Peyer's patch (tissue), 4 donors: ENCODE results near the gene TAF11L10. TPM values are rescaled to one million over a fixed set of nuclear protein-coding genes. Genes with fewer than 3 reads are reported as not detected.
"Not testable (repeated sequence)": the region's sequence is repeated elsewhere in the genome, so short reads cannot be mapped to it uniquely, and the experiment has no call there.

Experiments used
- DNase-seq, 3 donors: peaks; one replicate each; pipeline ENCODE4 v3.0.0-alpha.2; 2017 to 2019
- H3K27ac ChIP-seq, 4 donors: fragments of 200-600 bp; sonication (generic); one replicate each; pipeline ENCODE4 v1.5.1; 2016 to 2019
- H3K27me3 ChIP-seq, 2 donors: fragments of 200-600 bp; sonication (generic); one replicate each; pipeline ENCODE4 v1.5.1; 2019
- H3K36me3 ChIP-seq, 3 donors: fragments of 200-600 bp; sonication (generic); one replicate each; pipeline ENCODE4 v1.5.1; 2016 to 2019
- H3K4me1 ChIP-seq, 4 donors: fragments of 200-600 bp; sonication (generic); one replicate each; pipeline ENCODE4 v1.5.1; 2016 to 2019
- H3K4me3 ChIP-seq, 4 donors: fragments of 200-600 bp; sonication (generic); 1 replicate in 3 of 4; 2 replicates in 1 of 4; pipeline ENCODE4 v1.5.1; 2016 to 2019; ENCODE audit warnings: mild to moderate bottlenecking in 1 of 4
- H3K9me3 ChIP-seq, 4 donors: fragments of 200-600 bp; sonication (generic); one replicate each; pipeline ENCODE4 v1.5.1; 2016 to 2019; ENCODE audit warnings: mild to moderate bottlenecking in 1 of 4
- POLR2A ChIP-seq, 2 donors: fragments of 450-650 bp; IDR thresholded peaks; one replicate each; pipeline ENCODE4 v1.5.1; 2017; ENCODE audit warnings: antibody characterized with exemption in 2 of 2, mild to moderate bottlenecking in 2 of 2, moderate library complexity in 2 of 2
- total RNA-seq, 4 donors: library from RNA; depleted of rRNA; stranded (reverse); fragments of >200 nt; gene quantifications; one replicate each; pipeline ENCODE4 v1.1.0, GENCODE V29; 2016
- TF ChIP-seq, protein P1 (sequence below), 6 experiments: fragments of 450-650 bp in 4 of 6; fragments of 200-600 bp in 2 of 6; sonication (generic) in 1 of 6; IDR thresholded peaks; one replicate each; pipeline ENCODE4 v1.5.1; 2017 to 2019; ENCODE audit warnings: antibody characterized with exemption in 6 of 6, mild to moderate bottlenecking in 3 of 6, moderate library complexity in 1 of 6

TAF11L10 gene
- total RNA-seq: not detected

DNA sequence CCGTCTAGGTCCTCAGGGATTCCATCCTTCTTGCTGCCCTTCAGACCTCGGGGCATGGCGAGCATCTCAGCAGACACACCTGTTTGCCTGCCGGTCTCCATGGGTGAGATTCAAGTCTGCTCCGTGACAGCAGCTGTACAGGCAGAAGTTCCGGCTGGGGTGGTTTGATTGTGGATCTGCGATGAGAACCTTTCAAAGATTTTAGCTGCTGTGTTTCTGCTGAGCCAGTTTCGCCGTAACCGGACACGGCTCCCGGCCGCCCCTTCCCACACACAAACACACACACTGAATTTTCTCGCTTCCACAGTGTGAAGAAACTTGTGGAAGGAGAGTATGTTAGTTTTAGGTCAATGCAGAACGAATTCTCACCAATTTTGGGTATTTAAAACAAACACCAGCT is at the start of gene TAF11L10:
TSS of gene TAF11L10 (minus strand) at position 101 of the 400 bp plus-strand sequence.
- not testable (repeated sequence) for H3K36me3 ChIP-seq, DNase-seq, H3K4me3 ChIP-seq, H3K27ac ChIP-seq, H3K9me3 ChIP-seq, H3K27me3 ChIP-seq, H3K4me1 ChIP-seq

DNA sequence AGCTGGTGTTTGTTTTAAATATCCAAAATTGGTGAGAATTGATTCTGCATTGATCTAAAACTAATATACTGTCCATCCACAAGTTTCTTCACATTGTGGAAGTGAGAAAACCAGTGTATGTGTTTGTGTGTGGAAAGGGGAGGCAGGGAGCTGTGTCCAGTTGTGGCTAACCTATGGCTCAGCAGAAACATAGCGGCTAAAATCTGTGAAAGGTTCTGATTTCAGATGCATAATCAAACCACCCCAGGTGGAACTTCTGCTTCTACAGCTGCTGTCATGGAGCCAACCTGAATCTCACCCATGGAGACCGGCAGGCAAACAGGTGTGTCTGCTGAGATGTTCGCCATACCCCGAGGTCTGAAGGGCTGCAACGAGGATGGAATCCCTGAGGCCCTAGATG is 36.5 kb upstream of the TAF11L10 start, which contains the start of gene TAF11L14:
TSS of gene TAF11L14 (plus strand) at position 301 of the 400 bp plus-strand sequence.
- no peak for TF ChIP-seq POLR2A (IDR thresholded peaks at IDR 0.05)
- TF ChIP-seq, protein P1, sequence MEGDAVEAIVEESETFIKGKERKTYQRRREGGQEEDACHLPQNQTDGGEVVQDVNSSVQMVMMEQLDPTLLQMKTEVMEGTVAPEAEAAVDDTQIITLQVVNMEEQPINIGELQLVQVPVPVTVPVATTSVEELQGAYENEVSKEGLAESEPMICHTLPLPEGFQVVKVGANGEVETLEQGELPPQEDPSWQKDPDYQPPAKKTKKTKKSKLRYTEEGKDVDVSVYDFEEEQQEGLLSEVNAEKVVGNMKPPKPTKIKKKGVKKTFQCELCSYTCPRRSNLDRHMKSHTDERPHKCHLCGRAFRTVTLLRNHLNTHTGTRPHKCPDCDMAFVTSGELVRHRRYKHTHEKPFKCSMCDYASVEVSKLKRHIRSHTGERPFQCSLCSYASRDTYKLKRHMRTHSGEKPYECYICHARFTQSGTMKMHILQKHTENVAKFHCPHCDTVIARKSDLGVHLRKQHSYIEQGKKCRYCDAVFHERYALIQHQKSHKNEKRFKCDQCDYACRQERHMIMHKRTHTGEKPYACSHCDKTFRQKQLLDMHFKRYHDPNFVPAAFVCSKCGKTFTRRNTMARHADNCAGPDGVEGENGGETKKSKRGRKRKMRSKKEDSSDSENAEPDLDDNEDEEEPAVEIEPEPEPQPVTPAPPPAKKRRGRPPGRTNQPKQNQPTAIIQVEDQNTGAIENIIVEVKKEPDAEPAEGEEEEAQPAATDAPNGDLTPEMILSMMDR (IDR thresholded peaks at IDR 0.05): no peak
- no peak for DNase-seq
- no peak within 1 kb of the TSS for H3K27ac ChIP-seq
- no peaks in the 10 kb centered on the region for H3K4me1 ChIP-seq
- no peaks in the 10 kb centered on the region for H3K27me3 ChIP-seq
- no peak within 1 kb of the TSS for H3K4me3 ChIP-seq
- no peaks in the 10 kb centered on the region for H3K36me3 ChIP-seq
- no peaks in the 10 kb centered on the region for H3K9me3 ChIP-seq

DNA sequence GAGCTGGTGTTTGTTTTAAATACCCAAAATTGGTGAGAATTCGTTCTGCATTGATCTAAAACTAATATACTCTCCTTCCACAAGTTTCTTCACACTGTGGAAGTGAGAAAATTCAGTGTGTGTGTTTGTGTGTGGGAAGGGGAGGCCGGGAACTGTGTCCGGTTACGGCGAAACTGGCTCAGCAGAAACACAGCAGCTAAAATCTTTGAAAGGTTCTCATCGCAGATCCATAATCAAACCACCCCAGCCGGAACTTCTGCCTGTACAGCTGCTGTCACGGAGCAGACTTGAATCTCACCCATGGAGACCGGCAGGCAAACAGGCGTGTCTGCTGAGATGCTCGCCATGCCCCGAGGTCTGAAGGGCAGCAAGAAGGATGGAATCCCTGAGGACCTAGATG is 34.2 kb upstream of the TAF11L10 start, which contains the start of gene TAF11L13:
TSS of gene TAF11L13 (plus strand) at position 301 of the 400 bp plus-strand sequence.
- DNase-seq, H3K4me3 ChIP-seq, H3K27ac ChIP-seq, H3K36me3 ChIP-seq, H3K27me3 ChIP-seq, H3K4me1 ChIP-seq, H3K9me3 ChIP-seq: not testable (repeated sequence)

DNA sequence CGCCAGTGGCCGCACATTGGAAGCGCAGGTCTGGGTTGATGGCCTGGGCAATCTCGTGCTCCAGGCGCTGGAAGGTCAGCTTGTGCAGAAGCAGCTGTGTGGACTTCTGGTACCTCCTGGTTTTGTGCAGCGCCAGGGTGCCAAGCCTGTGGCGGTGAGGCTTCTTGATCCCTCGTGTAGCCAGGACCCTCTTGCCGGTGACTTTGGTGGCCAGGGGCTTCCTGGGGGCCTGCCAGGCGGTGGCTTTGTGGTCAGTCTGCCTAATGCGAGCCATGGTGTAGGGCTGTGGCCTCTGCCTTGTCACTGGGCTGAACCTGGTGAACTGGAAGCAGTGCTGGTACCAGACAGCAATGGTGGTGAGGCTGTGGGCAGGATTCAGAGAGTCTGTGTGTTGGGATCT is 28.1 kb upstream of the TAF11L10 start:
- Histone ChIP-seq H3K9me3 (peaks cover 0 to 2% (median 0%) of the 10 kb centered on the region in 4 donors), H3K4me3 (no peak overlapping the region), H3K27ac (no peak overlapping the region), H3K36me3 (no peaks in the 10 kb centered on the region), H3K4me1 (no peaks in the 10 kb centered on the region), H3K27me3 (no peaks in the 10 kb centered on the region)
- no peak for DNase-seq
- no peak for TF ChIP-seq POLR2A (IDR thresholded peaks at IDR 0.05)
- TF ChIP-seq, protein P1 (IDR thresholded peaks at IDR 0.05): no peak

DNA sequence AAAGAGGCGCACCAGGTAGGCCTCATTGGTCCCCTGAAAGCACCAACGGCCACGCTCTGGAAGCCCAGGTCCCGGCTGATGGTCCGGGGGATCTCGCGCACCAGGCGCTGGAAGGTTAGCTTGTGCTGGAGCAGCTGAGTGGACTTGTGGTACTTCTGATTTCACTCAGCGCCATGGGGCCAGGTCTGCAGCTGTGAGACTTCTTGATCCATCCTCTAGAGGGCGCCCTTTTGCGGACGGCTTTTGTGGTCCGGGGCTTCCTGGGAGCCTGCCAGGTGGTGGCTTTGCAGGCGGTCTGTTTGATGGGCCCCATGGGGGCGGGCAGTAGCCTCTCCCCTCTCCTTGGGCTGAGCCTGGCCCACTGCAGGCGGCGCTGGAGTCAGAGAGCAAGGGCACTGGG is 23.0 kb upstream of the TAF11L10 start:
- Histone ChIP-seq H3K4me1 (no peaks in the 10 kb centered on the region), H3K9me3 (peaks cover 0 to 4% (median 0%) of the 10 kb centered on the region in 4 donors), H3K4me3 (no peak overlapping the region), H3K27ac (no peak overlapping the region), H3K27me3 (no peaks in the 10 kb centered on the region), H3K36me3 (no peaks in the 10 kb centered on the region)
- no peak for TF ChIP-seq POLR2A (IDR thresholded peaks at IDR 0.05)
- TF ChIP-seq, protein P1 (IDR thresholded peaks at IDR 0.05): no peak
- DNase-seq: no peak

DNA sequence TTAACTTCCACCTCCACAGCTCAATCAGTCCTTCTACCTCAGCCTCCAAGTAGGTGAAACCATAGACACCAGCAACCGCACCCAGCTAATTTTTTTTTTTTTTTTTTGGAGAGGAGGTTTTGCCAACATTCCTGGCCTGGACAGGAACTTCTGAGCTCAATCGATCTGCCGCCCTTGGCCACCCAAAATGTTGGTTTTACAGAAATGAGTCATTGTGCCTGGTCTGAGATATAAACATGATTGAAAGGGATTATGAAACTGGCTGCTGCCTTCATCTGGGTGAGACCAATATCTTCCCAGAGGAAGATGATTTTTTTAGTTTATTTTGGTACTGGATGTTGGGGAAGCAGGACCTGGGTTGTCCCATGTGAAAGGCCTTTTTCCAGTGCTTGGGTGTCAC is 21.7 kb upstream of the TAF11L10 start:
- Histone ChIP-seq H3K27me3 (no peaks in the 10 kb centered on the region), H3K36me3 (no peaks in the 10 kb centered on the region), H3K4me3 (no peak overlapping the region), H3K27ac (no peak overlapping the region), H3K9me3 (peaks cover 0 to 4% (median 0%) of the 10 kb centered on the region in 4 donors), H3K4me1 (no peaks in the 10 kb centered on the region)
- TF ChIP-seq, protein P1 (IDR thresholded peaks at IDR 0.05): no peak
- TF ChIP-seq POLR2A (IDR thresholded peaks at IDR 0.05): no peak
- no peak for DNase-seq
